Right lobe of liver (tissue), 6 donors: ENCODE measurements around the gene GOLPH3L. TPM values are rescaled to one million over a fixed set of nuclear protein-coding genes. Genes with fewer than 3 reads are reported as not detected.
"Not testable (repeated sequence)": the region's sequence is repeated elsewhere in the genome, so short reads cannot be mapped to it uniquely, and the experiment has no call there.

Experiments
- ATAC-seq, 4 donors: fragments of 200-7000 bp; cut with Tn5 transposase; one replicate each; pipeline ENCODE4 v1.9.1; 2020; ENCODE audit warnings: mild to moderate bottlenecking in 4 of 4, moderate library complexity in 4 of 4
- DNase-seq, 3 donors: peaks; one replicate each; pipeline ENCODE4 v3.0.0-alpha.2; 2020
- H3K27ac ChIP-seq, 3 donors: fragments of 200-600 bp; one replicate each; pipeline ENCODE4 v1.8.0; 2022
- H3K27me3 ChIP-seq, 2 donors: fragments of 200-600 bp; one replicate each; pipeline ENCODE4 v1.8.0; 2022
- H3K36me3 ChIP-seq, 4 donors: fragments of 200-600 bp; sonication (generic) in 1 of 4; one replicate each; pipeline versions ENCODE4 v1.5.1 to v1.8.0; 2017 to 2022; ENCODE audit warnings: control low read depth in 1 of 4
- H3K4me1 ChIP-seq, 4 donors: fragments of 200-600 bp; sonication (generic) in 1 of 4; one replicate each; pipeline versions ENCODE4 v1.5.1 to v1.8.0; 2017 to 2022; ENCODE audit warnings: control low read depth in 1 of 4
- H3K4me3 ChIP-seq, 3 donors: fragments of 200-600 bp; one replicate each; pipeline ENCODE4 v1.8.0; 2022
- H3K9me3 ChIP-seq, 4 donors: fragments of 200-600 bp; sonication (generic) in 1 of 4; one replicate each; pipeline versions ENCODE4 v1.5.1 to v1.8.0; 2017 to 2022; ENCODE audit warnings: control low read depth in 1 of 4
- CTCF ChIP-seq, 4 donors: fragments of 200-600 bp in 3 of 4; fragments of 450-650 bp in 1 of 4; IDR thresholded peaks; one replicate each; pipeline versions ENCODE4 v1.5.1 to v1.8.0; 2016 to 2022; ENCODE audit warnings: antibody characterized with exemption in 4 of 4, mild to moderate bottlenecking in 2 of 4
- POLR2A ChIP-seq: fragments of 450-650 bp; IDR thresholded peaks from one replicate; pipeline ENCODE4 v1.6.1; 2017; ENCODE audit warnings: antibody characterized with exemption, mild to moderate bottlenecking
- WGBS: methylation state at CpG from one replicate; pipeline ENCODE4 v1.1.6; 2018; ENCODE audit warnings: low coverage, low lambda C conversion rate; ENCODE audit not compliant: insufficient coverage; ENCODE audit errors: missing lambda C conversion rate; 5-methylcytosine and 5-hydroxymethylcytosine counted together
- intact Hi-C, 2 donors: fragments of 100-400 bp; cut with DNase I; formaldehyde crosslinking; loops; one replicate each; pipeline versions ENCODE4 v1.11.2 to v1.14.1; 2022
- small RNA-seq, 2 experiments: library from RNA; depleted of rRNA; stranded (forward); fragments of <200 nt; gene quantifications; one replicate each; pipeline ENCODE3, GENCODE V24; 2016
- total RNA-seq, 6 experiments: library from RNA; depleted of rRNA in 2 of 6; stranded (reverse); fragments of >200 nt in 2 of 6; fragmentation: NEBNext Ultra II Directional in 3 of 6; extraction: Animal tissue kit (Norgen Biotek cat#: 25700) in 3 of 6; gene quantifications; one replicate each; pipeline versions ENCODE4 v1.1.0 to v1.2.4, GENCODE V29; 2016 to 2023
- donor health status: DM: no; HTN: yes; CAD: no.
- donor health status: DM: no; HTN: no; CAD: no.
- donor health status: DM: no; HTN: no; CAD: no.
- donor health status: DM: no; HTN: yes; CAD: no.
- donor health status: DM: no; HTN: yes; CAD: no.

The GOLPH3L gene
- total RNA-seq, 6 experiments from 2014 or later: 4.1 to 15.3 (median 11.2) TPM

DNA sequence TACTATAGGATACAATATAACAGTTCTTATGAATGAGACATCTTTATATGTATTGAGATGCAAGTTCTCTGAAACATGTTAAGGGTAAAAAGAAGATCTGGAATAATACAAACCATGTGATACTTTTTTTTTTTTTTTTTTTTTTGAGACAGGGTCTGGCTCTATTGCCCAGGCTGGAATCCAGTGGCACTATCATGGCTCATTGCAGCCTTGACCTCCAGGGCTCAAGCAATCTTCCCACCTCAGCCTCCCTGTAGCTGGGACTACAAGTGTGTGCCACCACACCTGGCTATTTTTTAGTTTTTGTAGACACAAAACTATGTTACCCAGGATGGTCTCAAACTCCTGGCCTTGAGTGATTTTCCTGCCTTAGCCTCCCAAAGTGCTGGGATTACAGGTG lies 95.4 kb downstream of the GOLPH3L start:
- H3K27me3 ChIP-seq: no peaks in the 10 kb centered on the region
- intact Hi-C loops: no loop called here
- ATAC-seq: no peak
- H3K4me1 ChIP-seq: peaks cover 0 to 18% (median 6%) of the 10 kb centered on the region in 4 donors
- DNase-seq: no peak
- H3K4me3 ChIP-seq: no peak overlapping the region
- H3K36me3 ChIP-seq: no peaks in the 10 kb centered on the region
- peak overlapping the region in 1 of 3 donors; percentile 54 for H3K27ac ChIP-seq
- TF ChIP-seq POLR2A (no peak), CTCF (IDR thresholded peaks at IDR 0.05) (no peak)
- no peaks in the 10 kb centered on the region for H3K9me3 ChIP-seq

GRCh38 chr1:150598346-150598745 lies 98.6 kb downstream of the GOLPH3L start:
- H3K27me3 ChIP-seq, ATAC-seq, H3K9me3 ChIP-seq, H3K4me3 ChIP-seq, H3K27ac ChIP-seq, intact Hi-C loops, H3K4me1 ChIP-seq, DNase-seq, H3K36me3 ChIP-seq: not testable (repeated sequence)
- 83% methylated on average over 3 of the region's 4 CpGs for WGBS

DNA sequence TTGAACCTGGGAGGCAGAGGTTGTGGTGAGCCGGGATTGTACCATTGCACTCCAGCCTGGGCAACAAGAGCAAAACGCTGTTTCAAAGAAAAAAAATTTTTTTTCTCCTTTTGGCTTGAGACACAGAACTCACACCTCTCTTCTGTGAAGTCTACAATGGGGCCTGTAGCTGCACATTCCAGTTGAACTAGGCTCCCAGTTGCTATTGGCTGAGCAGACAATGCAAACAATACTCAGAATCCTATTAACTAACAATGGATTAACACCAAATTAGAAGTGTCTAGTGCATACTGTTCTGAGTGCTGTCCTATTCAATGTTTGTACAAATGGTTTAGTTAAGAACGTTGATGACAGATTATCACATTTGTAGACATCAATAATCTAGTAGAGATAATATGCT lies 100.0 kb downstream of the GOLPH3L start:
- Histone ChIP-seq H3K9me3 (no peaks in the 10 kb centered on the region), H3K27me3 (no peaks in the 10 kb centered on the region), H3K4me3 (no peak overlapping the region), H3K4me1 (peaks cover 0 to 5% (median 0%) of the 10 kb centered on the region in 4 donors), H3K36me3 (no peaks in the 10 kb centered on the region), H3K27ac (no peak overlapping the region)
- DNase-seq (no peak), ATAC-seq (no peak)
- WGBS: 73% methylated on average over 3 of the region's 3 CpGs
- intact Hi-C loops: no loop called here
- TF ChIP-seq POLR2A: no peak
- no peak for TF ChIP-seq CTCF (IDR thresholded peaks at IDR 0.05)

Small RNA genes within 50 kb of the gene (small RNA-seq; reads per million reads assigned to genes)
- 0 reads per million in 2 experiments for gene RF00015
- gene RF00561: 0 reads per million in 2 experiments
- 0 reads per million in 2 experiments for gene RNU6-1042P

Other genes starting within 250 kb of the GOLPH3L start
- gene TARS2, start 209.7 kb downstream of the GOLPH3L start, total RNA-seq: 10 to 100 TPM; 16.1 to 32.1 (median 22.4) TPM
- gene ECM1, start 189.0 kb downstream of the GOLPH3L start, total RNA-seq: 10 to 100 TPM in 5 of 6 experiments, 1 to 10 TPM in 1; 8.8 to 26.7 (median 14.9) TPM
- not detected for gene FALEC, start 181.4 kb downstream of the GOLPH3L start, total RNA-seq
- gene ADAMTSL4, start 147.7 kb downstream of the GOLPH3L start, total RNA-seq: 10 to 100 TPM; 20.5 to 35.2 (median 31.5) TPM
- 100 to 1,000 TPM in 5 of 6 experiments, 10 to 100 TPM in 1; 83.6 to 266 (median 158) TPM for gene MCL1, start 117.5 kb downstream of the GOLPH3L start, total RNA-seq
- 100 to 1,000 TPM in 2 of 6 experiments, 10 to 100 TPM in 4; 60.4 to 166 (median 71.2) TPM for gene ENSA, start 67.5 kb downstream of the GOLPH3L start, total RNA-seq
- gene HORMAD1, start 23.7 kb upstream of the GOLPH3L start, total RNA-seq: under 1 TPM in 3 of 6 experiments, not detected in 3; 0.22 to 0.47 (median 0.25) TPM
- gene CTSS, start 68.6 kb upstream of the GOLPH3L start, total RNA-seq: 100 to 1,000 TPM in 1 of 6 experiments, 10 to 100 TPM in 5; 23.9 to 195 (median 61.4) TPM
- 1 to 10 TPM; 1.5 to 3.8 (median 2.6) TPM for gene CTSK, start 111.1 kb upstream of the GOLPH3L start, total RNA-seq
- gene ARNT, start 179.4 kb upstream of the GOLPH3L start, total RNA-seq: 10 to 100 TPM; 24.7 to 31.9 (median 27.8) TPM
- gene CTXND2, start 190.0 kb upstream of the GOLPH3L start, total RNA-seq: not detected
- 10 to 100 TPM; 10.4 to 17.8 (median 12.9) TPM for gene SETDB1, start 229.2 kb upstream of the GOLPH3L start, total RNA-seq